Left lung (tissue), 10 donors: Measurements from ENCODE around the gene SLC9A5. TPM values are rescaled to one million over a fixed set of nuclear protein-coding genes. Genes with fewer than 3 reads are reported as not detected.

Source experiments
- ATAC-seq: fragments of 200-7000 bp; cut with Tn5 transposase; one replicate; pipeline ENCODE4 v1.9.1; 2020; ENCODE audit warnings: moderate library complexity
- DNase-seq, 4 donors: peaks; one replicate each; pipeline ENCODE4 v3.0.0-alpha.2; 2013 to 2020
- H3K27ac ChIP-seq, 2 donors: fragments of 200-600 bp; sonication (generic) in 1 of 2; one replicate each; pipeline versions ENCODE4 v1.5.0 to v1.8.0; 2020 to 2021
- H3K27me3 ChIP-seq, 2 donors: fragments of 200-600 bp; sonication (generic) in 1 of 2; one replicate each; pipeline versions ENCODE4 v1.5.0 to v1.8.0; 2020 to 2021
- H3K36me3 ChIP-seq, 2 donors: fragments of 200-600 bp; sonication (generic) in 1 of 2; one replicate each; pipeline versions ENCODE4 v1.5.0 to v1.8.0; 2020 to 2021
- H3K4me1 ChIP-seq, 2 donors: fragments of 200-600 bp; one replicate each; pipeline ENCODE4 v1.8.0; 2021
- H3K4me3 ChIP-seq, 2 donors: fragments of 200-600 bp; sonication (generic) in 1 of 2; one replicate each; pipeline versions ENCODE4 v1.5.0 to v1.8.0; 2020 to 2021; ENCODE audit warnings: mild to moderate bottlenecking in 1 of 2
- H3K9me3 ChIP-seq, 2 donors: fragments of 200-600 bp; sonication (generic) in 1 of 2; one replicate each; pipeline versions ENCODE4 v1.5.0 to v1.8.0; 2020 to 2021
- CTCF ChIP-seq, 2 donors: fragments of 200-600 bp; sonication (generic) in 1 of 2; IDR thresholded peaks; one replicate each; pipeline versions ENCODE4 v1.5.0 to v1.8.0; 2021; ENCODE audit warnings: antibody characterized with exemption in 2 of 2
- intact Hi-C, 2 donors: fragments of 100-400 bp; cut with DNase I; formaldehyde crosslinking; loops; one replicate each; pipeline versions ENCODE4 v1.11.2 to v1.14.2; 2022
- polyA plus RNA-seq, 6 donors: library from polyadenylated mRNA; unstranded; fragments of 120-200 nt; gene quantifications; one replicate each; pipeline ENCODE4 v1.2.1, GENCODE V29; 2013; ENCODE audit not compliant: insufficient read length in 6 of 6
- total RNA-seq, 2 donors: library from RNA; stranded (reverse); fragmentation: NEBNext Ultra II Directional; extraction: Animal tissue kit (Norgen Biotek cat#: 25700); gene quantifications; one replicate each; pipeline ENCODE4 v1.2.1, GENCODE V29; 2021
- donor health status: DM: no; HTN: yes; CAD: no.
- donor health status: DM: no; HTN: no; CAD: no.

Gene SLC9A5
- total and polyA plus RNA-seq, 8 donors = 3.2 to 26.1 (median 20.9) TPM

GRCh38 chr16:67257486-67258160 lies 8.8 kb downstream of the SLC9A5 start:
- no peak overlapping the region for H3K27ac ChIP-seq
- no peak for TF ChIP-seq CTCF (IDR thresholded peaks at IDR 0.05)
- no peaks in the 10 kb centered on the region for H3K4me1 ChIP-seq
- intact Hi-C loops = no loop called here
- ATAC-seq (no peak), DNase-seq (no peak)
- H3K4me3 ChIP-seq = no peak overlapping the region
- no peaks in the 10 kb centered on the region for H3K9me3 ChIP-seq
- H3K36me3 ChIP-seq = no peaks in the 10 kb centered on the region
- no peaks in the 10 kb centered on the region for H3K27me3 ChIP-seq

GRCh38 chr16:67258161-67258835 lies 9.5 kb downstream of the SLC9A5 start:
- H3K27me3 ChIP-seq = no peaks in the 10 kb centered on the region
- no peak overlapping the region for H3K27ac ChIP-seq
- H3K36me3 ChIP-seq = no peaks in the 10 kb centered on the region
- no peak overlapping the region for H3K4me3 ChIP-seq
- H3K9me3 ChIP-seq = no peaks in the 10 kb centered on the region
- DNase-seq = no peak
- ATAC-seq = no peak
- intact Hi-C loops = no loop called here
- no peaks in the 10 kb centered on the region for H3K4me1 ChIP-seq
- TF ChIP-seq CTCF (IDR thresholded peaks at IDR 0.05) = no peak

GRCh38 chr16:67259705-67260104 lies 10.9 kb downstream of the SLC9A5 start:
- no peak for TF ChIP-seq CTCF (IDR thresholded peaks at IDR 0.05)
- DNase-seq (no peak), ATAC-seq (no peak)
- Histone ChIP-seq H3K4me3 (no peak overlapping the region), H3K36me3 (no peaks in the 10 kb centered on the region), H3K4me1 (no peaks in the 10 kb centered on the region), H3K9me3 (no peaks in the 10 kb centered on the region), H3K27ac (no peak overlapping the region), H3K27me3 (no peaks in the 10 kb centered on the region)
- intact Hi-C loops = no loop called here

GRCh38 chr16:67260426-67261063 lies 11.8 kb downstream of the SLC9A5 start:
- peak in 1 of 4 donors; percentile 54 for DNase-seq
- intact Hi-C loops = no loop called here
- no peaks in the 10 kb centered on the region for H3K27me3 ChIP-seq
- H3K9me3 ChIP-seq = no peaks in the 10 kb centered on the region
- H3K4me3 ChIP-seq = no peak overlapping the region
- H3K4me1 ChIP-seq = no peaks in the 10 kb centered on the region
- peak; percentile 20 to 35 for TF ChIP-seq CTCF (IDR thresholded peaks at IDR 0.05)
- no peak overlapping the region for H3K27ac ChIP-seq
- no peaks in the 10 kb centered on the region for H3K36me3 ChIP-seq
- peak; percentile 89 for ATAC-seq

GRCh38 chr16:67263201-67263600 lies 14.4 kb downstream of the SLC9A5 start:
- TF ChIP-seq CTCF (IDR thresholded peaks at IDR 0.05) = no peak
- no peak for ATAC-seq
- Histone ChIP-seq H3K36me3 (no peaks in the 10 kb centered on the region), H3K4me3 (no peak overlapping the region), H3K27ac (no peak overlapping the region), H3K27me3 (no peaks in the 10 kb centered on the region), H3K4me1 (peaks cover 0 to 4% of the 10 kb centered on the region in 2 donors), H3K9me3 (no peaks in the 10 kb centered on the region)
- intact Hi-C loops = no loop called here
- DNase-seq = no peak
